ENCODE data around the gene AKNAD1.
"Not testable (repeated sequence)": the region's sequence is repeated elsewhere in the genome, so short reads cannot be mapped to it uniquely, and the experiment has no call there.

The AKNAD1 gene

GRCh38 chr1:108892356-108893140 lies 35.7 kb upstream of the AKNAD1 start:
- in situ Hi-C loops (cut with MboI; ENCODE audit: low sequenced_read_pairs, unreplicated experiment): loop anchor here (5.0 kb wide), 1 partner anchor 60 kb away; no protein-coding TSS in a partner anchor
- DNase-seq (ENCODE audit: low spot score): no peak
- TF ChIP-seq, protein P1, sequence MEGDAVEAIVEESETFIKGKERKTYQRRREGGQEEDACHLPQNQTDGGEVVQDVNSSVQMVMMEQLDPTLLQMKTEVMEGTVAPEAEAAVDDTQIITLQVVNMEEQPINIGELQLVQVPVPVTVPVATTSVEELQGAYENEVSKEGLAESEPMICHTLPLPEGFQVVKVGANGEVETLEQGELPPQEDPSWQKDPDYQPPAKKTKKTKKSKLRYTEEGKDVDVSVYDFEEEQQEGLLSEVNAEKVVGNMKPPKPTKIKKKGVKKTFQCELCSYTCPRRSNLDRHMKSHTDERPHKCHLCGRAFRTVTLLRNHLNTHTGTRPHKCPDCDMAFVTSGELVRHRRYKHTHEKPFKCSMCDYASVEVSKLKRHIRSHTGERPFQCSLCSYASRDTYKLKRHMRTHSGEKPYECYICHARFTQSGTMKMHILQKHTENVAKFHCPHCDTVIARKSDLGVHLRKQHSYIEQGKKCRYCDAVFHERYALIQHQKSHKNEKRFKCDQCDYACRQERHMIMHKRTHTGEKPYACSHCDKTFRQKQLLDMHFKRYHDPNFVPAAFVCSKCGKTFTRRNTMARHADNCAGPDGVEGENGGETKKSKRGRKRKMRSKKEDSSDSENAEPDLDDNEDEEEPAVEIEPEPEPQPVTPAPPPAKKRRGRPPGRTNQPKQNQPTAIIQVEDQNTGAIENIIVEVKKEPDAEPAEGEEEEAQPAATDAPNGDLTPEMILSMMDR (IDR thresholded peaks at IDR 0.05; ENCODE audit: borderline replicate concordance, control extremely low read depth, extremely low read depth, insufficient read depth, missing control alignments): no peak

- TF ChIP-seq, protein P1 (IDR thresholded peaks at IDR 0.05; ENCODE audit: borderline replicate concordance, control extremely low read depth, extremely low read depth, insufficient read depth, missing control alignments): no peak
- DNase-seq (ENCODE audit: low spot score): no peak
- in situ Hi-C loops (cut with MboI; ENCODE audit: low sequenced_read_pairs, unreplicated experiment): loop anchor here (5.0 kb wide), 1 partner anchor 58 kb away; no protein-coding TSS in a partner anchor
These were observed 33.0 kb upstream of the AKNAD1 start for GRCh38 chr1:108889706-108890384.

GRCh38 chr1:108889006-108889645 lies 32.2 kb upstream of the AKNAD1 start:
- in situ Hi-C loops (cut with MboI; ENCODE audit: low sequenced_read_pairs, unreplicated experiment); DNase-seq (ENCODE audit: low spot score): not testable (repeated sequence)

DNA sequence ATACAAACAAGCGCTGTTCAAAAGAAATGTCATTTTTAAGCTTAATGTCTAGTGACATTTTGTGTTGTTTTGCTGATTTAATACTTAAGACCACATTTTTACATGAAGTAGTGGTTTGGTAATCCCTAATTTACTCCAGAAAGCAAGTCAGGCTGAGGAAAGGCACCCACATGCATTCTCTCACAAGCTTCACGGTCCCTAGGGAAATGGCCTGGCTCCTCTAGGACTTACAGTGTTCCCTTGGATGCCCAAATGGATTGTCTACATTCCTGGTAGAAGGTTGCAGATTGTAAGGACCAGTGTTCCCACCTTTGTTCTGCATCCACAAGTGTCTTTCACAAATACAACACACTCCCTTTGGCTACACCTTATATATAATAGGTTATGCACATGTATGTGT lies 29.4 kb upstream of the AKNAD1 start:
- TF ChIP-seq, protein P1 (IDR thresholded peaks at IDR 0.05; ENCODE audit: borderline replicate concordance, control extremely low read depth, extremely low read depth, insufficient read depth, missing control alignments): no peak
- in situ Hi-C loops (cut with MboI; ENCODE audit: low sequenced_read_pairs, unreplicated experiment): no loop called here
- no peak for DNase-seq (ENCODE audit: low spot score)

DNA sequence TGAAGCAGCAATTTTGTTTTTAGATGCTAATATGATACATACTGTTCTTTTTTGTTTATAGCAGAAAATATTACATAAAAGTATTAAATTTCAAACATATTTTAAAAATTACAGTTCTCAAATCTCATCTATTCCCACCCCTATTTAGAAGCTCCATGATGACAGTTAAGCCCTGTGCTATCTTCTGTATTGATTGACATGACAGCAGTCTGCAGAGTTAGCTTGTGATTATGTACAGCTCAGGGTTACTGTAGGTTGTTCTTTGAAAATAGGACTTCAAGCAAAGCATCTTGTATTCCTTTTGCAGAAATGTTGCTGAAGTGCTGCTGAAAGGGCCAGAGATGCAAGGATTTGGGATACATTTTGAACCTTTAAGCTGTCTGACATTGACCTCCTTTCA lies 28.1 kb upstream of the AKNAD1 start:
- no peak for DNase-seq (ENCODE audit: low spot score)
- TF ChIP-seq, protein P1 (IDR thresholded peaks at IDR 0.05; ENCODE audit: borderline replicate concordance, control extremely low read depth, extremely low read depth, insufficient read depth, missing control alignments): no peak
- in situ Hi-C loops (cut with MboI; ENCODE audit: low sequenced_read_pairs, unreplicated experiment): no loop called here

DNA sequence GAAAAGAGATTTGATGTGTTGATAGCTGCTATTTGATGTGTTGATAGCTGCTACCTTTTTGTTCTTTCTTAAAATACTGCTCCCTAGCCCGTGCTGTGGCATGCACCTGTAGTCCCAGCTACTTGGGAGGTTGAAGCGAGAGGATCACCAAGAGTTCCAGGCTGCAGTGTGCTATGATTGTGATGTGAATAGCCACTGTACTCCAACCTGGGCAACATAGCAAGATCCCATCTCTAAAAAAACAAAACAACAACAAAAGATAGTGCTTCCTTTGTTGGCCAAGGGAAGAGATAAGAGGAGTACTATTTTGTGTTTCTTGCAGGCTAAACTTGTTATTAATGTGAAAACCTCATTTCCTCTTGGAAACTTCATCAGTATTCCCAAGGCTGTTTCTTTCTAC lies 25.9 kb upstream of the AKNAD1 start:
- in situ Hi-C loops (cut with MboI; ENCODE audit: low sequenced_read_pairs, unreplicated experiment): no loop called here
- TF ChIP-seq, protein P1 (IDR thresholded peaks at IDR 0.05; ENCODE audit: borderline replicate concordance, control extremely low read depth, extremely low read depth, insufficient read depth, missing control alignments): no peak
- DNase-seq (ENCODE audit: low spot score): no peak

Measured in GM13976 (cell line).